NCI-H2029 treated with DMSO at 0.1 percent for 48 hours (cell line): Measurements from ENCODE around the gene ROR1.
"Not testable (repeated sequence)": the region's sequence is repeated elsewhere in the genome, so short reads cannot be mapped to it uniquely, and the experiment has no call there.

ENCODE experiments used
- DNase-seq: peaks from one replicate; lab custom pipeline; 2025; lab: John Stamatoyannopoulos, UW

Gene ROR1

GRCh38 chr1:63825111-63825510 lies 51.3 kb downstream of the ROR1 start:
- DNase-seq, result no peak

DNA sequence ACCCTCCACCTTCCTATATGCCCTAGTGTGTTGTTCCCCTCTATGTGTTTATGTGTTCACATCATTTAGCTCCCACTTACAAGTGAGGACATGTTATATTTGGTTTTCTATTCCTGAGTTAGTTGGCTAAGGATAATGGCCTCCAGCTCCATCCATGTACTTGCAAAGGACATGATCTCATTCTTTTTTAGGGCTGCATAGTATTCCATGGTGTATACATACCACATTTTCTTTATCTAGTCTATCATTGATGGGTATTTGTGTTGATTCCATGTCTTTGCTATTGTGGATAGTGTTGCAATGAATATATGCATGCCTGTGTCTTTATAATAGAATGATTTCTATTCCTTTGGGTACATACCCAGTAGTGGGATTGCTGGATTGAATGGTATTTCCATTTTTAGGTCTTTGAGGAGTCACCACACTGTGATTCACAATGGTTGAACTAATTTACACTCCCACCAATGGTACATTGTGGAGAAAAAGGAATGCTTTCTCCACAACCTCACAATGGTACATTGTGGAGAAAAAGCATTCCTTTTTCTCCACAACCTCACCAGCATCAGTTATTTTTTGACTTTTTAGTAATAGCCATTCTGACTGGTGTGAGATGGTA lies 52.5 kb downstream of the ROR1 start:
- not testable (repeated sequence) for DNase-seq

- no peak for DNase-seq
These were observed 53.8 kb downstream of the ROR1 start for GRCh38 chr1:63827411-63828321.

DNA sequence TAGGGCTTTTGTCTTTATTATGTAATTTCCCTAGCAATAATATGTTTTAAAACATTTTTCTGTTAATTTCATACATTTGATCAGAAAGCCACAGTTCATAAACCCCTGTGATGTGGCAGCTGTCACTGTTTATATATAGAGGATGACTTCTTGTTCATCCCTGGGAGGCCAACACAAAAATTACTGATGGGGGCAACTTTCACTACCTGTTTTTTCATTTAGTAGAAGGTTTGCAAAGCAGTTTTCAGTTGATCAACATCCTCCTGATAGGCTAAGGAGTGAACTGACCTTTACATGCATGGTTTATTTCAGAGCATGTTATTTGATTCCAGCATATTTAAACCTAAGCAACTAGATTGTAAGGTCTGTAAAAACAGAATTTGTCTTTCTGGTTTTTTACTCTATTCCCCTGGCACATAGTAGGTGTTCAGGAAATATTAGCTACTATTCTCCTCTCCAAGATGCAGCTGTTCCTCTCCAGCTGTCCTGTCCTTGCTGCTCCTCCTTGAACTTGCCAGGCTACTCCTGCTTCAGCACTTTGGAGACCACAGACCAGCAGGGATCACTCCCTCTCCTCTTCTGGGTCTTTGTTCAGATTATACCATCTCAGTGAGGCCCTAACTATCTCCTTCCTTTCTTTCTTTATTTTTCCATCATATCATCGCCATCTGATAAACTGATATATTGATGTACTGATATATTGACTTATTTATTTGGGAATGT lies 54.7 kb downstream of the ROR1 start:
- DNase-seq, result no peak

DNA sequence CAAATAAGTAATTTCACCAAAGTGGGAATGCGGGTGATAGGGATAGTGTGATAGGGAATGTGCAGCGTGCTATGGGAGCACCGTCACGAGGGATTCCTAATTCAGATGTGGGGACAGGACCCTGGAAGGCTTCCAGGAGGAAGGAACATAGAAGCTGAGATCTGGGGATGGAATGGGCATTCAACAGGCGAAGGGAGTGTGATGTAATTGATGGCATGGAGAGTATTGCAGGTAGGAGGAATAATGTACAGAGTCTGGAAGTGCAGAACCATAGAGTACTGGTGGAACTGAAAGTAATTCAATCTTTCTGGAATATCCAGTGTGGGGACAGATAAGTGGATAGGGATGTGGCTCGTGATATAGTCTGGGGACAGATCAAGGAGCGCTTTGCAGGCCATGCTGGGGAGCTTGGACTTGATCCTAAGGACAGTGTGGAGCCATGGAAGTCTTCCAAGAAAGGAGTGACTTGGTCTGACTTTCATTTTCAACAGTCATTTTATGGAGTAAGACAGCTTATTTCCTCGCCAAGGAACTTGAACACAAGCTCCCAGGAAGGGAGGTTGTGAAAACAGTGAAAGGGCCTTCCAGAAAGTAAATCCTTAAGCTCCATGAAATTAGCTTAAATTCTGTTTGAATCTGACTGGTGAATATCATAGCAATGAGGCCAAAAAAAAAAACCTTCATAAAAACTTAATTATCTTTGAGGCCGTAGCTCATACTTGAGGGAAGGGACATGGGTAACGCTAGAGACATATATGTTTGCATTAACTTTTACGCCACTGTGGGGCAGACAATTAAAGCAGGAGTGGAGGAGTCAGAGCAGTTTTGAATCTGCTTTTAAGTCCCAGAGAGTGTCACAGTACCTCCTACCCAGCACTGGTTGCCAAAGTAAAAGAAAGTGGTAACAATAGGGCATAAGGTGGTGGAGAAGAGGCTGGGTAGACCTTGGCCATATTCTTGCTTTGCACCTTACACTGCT lies 55.8 kb downstream of the ROR1 start:
- DNase-seq, result no peak

DNA sequence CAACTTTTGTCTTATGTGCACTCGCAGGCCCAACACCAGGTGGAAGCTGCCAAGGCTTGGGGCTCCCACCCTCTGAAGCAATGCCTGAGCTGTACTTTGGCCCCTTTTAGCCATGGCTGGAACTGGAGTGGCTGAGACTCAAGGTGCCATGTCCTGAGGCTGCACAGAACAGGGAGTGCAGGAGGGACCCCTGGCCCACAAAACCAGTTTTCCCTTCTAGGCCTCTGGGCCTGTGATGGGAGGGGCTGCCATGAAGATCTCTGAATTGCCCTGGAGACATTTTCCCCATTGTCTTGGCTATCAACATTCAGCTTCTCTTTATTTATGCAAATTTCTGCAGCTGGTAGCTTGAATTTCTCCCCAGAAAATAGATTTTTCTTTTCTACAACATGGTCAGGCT lies 57.6 kb downstream of the ROR1 start:
- DNase-seq, result no peak

DNA sequence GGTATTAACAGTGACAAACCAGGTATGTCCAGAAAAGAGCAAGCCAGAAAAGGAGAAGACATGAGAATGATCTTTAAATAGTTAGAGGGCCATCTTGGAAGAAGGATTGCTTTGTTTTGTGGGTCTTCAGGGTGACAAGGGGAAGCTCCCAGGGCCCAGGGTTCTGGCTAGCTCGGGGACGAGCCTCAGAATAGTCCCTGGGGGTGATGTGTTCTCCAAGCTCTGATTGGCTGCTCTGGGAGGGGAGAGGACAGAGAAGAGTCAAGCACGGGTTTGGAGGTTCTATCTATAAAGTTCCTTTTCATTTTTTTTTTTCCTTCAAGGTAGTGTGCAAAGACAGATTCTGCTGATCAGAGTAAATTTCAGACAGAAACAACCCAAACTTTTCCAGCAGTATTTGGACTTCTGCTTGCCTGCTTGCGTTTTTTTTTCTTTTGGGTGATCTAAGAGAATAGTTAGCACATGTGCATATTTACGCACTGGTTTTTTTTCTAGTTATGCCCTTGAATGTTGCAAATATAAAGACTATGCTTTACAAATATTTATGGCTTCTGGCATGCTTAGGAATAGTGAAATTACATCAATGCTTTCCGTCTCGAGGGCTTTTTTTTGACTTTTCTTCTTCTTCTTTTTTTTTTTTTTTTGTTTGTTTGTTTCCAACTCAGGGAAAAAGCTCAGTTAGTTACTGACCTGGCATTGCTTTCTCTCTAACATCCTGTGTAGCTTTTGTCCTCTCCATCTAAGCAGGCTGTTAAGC lies 59.7 kb downstream of the ROR1 start:
- DNase-seq, result no peak

DNA sequence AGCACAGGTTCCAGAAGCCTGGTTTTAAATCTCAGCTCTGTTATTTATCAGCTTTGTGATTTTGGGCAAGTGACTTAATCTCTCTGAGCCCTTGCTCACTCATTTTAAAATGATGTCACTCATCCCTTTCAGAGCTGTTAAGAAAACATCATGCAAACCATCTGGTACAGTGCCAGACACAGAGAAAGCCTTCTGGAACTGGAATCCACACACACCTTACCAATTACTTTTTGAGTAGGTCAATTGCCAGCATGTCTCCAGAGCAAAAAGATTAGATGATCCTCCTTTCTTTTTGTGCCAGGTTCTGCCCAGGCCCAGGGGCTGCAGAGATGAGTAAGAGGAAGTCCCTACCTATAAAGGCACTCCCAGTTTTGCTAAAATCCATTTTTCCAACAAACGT lies 61.3 kb downstream of the ROR1 start:
- peak; percentile 26 for DNase-seq

- DNase-seq, result no peak
These were observed 62.6 kb downstream of the ROR1 start for GRCh38 chr1:63836374-63836773.

DNA sequence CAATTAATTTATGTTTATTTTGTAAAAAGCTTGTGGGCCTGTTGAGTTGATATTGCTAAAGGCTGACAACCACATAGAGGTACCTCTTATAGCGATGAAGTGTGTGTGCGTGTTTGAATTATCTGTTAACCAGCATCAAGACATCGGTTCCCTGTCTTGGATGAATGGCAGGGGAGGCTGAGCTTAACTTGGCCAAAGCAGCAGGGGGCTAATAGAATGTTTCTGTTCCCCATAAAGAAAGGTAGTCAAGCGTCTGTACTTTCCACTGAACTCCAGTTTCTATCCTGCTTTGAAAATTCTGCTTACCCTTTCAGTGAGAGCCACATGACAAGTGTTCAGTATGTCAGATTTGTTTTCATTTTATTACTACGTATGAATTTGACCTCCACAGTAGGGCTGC lies 63.0 kb downstream of the ROR1 start:
- DNase-seq, result no peak

DNA sequence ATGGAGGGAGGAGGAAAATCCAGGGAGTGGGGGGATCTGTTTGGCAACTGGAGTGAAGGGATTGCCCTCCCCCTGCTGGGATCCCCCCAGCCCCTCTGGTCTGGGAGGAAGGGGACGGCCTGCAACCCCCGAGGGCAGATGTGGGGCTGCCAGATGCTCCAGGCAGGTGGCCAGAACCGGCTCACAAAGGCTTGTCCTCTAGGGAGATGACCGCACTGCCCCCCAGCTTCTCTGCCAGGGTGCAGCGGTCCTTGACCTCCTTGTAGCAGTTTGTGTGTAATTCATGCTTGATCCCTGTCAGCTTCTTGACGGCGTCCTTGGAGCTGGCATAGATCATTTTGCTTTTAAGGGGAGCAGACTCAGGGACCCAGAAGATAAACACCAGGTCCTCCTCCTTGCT lies 69.2 kb downstream of the ROR1 start:
- no peak for DNase-seq

- DNase-seq, result no peak
These were observed 70.1 kb downstream of the ROR1 start for GRCh38 chr1:63843884-63844283.

- DNase-seq, result no peak
These were observed 71.5 kb downstream of the ROR1 start for GRCh38 chr1:63845346-63845745.

DNA sequence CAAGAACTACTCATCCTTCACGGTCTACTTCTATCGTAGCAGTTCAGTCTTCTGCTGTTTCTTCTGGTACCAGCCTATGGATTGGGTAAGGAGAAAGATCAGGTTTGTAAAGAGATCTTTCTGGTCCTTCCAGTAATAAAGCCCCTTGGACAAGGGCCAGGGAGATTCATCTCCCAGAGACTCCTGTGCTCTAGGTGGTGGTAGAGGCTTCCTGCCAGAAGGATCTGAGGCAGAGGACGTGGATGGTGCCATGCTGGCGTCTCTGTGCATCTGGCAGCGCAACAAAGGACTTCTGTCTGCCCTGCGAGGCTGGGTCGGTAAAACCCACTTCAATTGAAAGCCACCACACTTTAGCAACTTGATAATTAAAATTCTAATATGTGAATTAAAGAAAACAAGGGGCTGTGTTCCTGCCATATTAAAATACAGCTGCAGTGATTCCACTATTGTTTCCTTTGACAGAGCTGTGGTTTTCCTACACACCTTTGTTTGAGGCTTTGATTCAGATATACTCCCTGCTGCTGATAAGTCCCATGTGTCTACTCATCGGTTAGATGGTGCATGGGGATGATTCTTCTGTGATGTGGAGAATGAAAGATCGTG lies 73.6 kb downstream of the ROR1 start:
- peak; percentile 43 for DNase-seq

DNA sequence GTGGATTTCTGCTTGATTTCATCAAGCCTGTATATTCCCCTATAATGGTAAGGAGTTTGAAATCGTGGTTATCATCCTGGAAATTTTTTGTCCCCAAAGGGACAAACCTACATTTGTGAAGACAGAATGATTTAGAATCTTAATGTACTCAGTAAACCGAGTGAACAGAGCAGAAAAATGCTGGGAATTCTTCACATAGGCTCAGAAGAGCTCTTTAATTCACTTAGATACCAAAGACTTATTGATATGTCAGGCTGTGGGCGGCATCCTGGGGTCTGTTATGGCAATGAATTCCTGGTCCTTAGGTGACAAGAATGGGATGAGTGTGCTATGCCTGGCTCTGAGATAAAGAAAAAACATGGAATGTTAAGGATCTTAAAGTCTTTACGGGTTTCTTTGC lies 74.9 kb downstream of the ROR1 start:
- DNase-seq, result no peak

DNA sequence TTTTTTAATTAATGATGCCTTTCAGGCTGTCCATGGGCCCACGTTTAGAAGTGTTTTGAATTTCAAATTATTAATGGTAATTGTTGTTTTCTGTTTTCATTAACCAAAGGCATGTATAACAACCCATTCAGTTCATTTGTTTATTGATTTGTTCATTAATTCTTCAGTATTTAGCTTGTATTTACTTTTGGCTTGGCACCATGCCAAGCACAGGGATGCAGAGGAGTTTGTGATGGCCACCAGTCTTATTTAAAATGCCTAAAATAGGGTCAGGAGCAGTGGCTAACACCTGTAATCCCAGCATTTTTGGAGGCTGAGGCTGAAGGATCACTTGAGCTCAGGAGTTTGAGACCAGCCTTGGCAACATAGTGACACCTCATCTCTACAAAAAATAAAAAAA lies 75.3 kb downstream of the ROR1 start:
- no peak for DNase-seq

- DNase-seq, result no peak
These were observed 80.3 kb downstream of the ROR1 start for GRCh38 chr1:63854091-63854490.

DNA sequence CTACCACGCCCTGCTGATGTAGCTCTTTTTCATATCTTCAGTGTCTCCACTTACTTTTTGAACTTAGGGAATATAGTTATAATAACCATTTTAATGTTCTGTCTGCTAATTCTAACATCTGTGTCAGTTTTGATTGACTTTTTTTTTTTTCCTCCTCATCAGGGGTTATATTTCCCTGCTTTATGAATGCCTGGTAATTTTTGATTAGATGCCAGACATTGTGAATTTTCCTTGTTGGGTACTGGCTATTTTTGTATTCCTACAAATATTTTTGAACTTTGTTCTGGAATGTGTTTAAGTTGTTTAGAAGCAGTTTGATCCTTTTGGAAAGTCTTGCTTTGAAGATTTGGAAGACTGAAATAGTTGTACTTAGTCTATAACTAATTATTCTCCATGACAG lies 82.1 kb downstream of the ROR1 start:
- no peak for DNase-seq

GRCh38 chr1:63856924-63857323 lies 83.1 kb downstream of the ROR1 start:
- no peak for DNase-seq

GRCh38 chr1:63857478-63857877 lies 83.7 kb downstream of the ROR1 start:
- DNase-seq, result no peak

GRCh38 chr1:63858153-63858552 lies 84.3 kb downstream of the ROR1 start:
- no peak for DNase-seq
